GM10266 (cell line): ENCODE data around the gene CELA2A.
"Not testable (repeated sequence)": the region's sequence is repeated elsewhere in the genome, so short reads cannot be mapped to it uniquely, and the experiment has no call there.

Experiments used
- DNase-seq: peaks from one replicate; pipeline ENCODE4 v3.0.0; 2012; ENCODE audit errors: extremely low spot score
- CTCF ChIP-seq: IDR thresholded peaks from 2 replicates; pipeline ENCODE4 v1.5.1; 2012; ENCODE audit warnings: mild to moderate bottlenecking, low read depth; ENCODE audit not compliant: control insufficient read depth, insufficient read depth; ENCODE audit errors: missing control alignments

The CELA2A gene

GRCh38 chr1:15509586-15509985 lies 53.1 kb downstream of the CELA2A start:
- no peak for DNase-seq
- no peak for TF ChIP-seq CTCF

DNA sequence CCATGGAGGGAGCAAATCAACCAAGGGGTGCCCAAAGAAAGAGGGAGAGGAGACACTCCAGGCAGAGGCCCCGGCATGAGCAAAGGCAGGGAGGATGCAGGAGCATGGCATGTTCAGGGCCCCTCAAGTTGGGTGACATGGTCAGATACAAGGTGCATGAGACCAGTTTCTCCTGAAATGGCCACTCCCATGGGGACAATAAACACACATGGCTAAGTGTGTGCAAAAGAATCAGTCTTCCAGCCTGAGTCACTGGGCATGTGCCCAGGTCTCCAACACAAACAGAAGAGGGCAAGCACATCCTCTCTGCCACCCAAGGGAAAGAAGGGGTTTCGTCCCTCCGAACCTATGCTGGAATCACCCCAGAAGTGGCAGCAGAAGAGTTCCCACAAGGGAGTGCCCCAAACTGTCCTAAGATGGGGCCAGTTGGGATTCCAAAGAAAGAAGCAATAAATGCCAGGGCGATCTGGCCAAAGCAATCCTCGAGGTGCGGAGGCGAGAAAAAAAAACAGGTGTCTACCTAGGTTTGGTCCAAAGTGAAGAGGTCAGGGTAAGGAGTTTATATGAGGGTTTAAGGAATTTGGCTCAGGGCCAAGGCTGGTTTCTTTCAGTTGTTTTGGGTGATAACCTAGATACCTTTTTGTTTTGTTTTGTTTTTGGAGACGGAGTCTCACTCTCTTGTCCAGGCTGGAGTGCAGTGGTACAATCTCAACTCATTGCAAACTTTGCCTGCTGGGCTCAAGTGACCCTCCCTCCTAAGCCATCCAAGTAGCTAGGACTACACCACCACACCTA lies 54.3 kb downstream of the CELA2A start:
- DNase-seq = no peak
- TF ChIP-seq CTCF = no peak

DNA sequence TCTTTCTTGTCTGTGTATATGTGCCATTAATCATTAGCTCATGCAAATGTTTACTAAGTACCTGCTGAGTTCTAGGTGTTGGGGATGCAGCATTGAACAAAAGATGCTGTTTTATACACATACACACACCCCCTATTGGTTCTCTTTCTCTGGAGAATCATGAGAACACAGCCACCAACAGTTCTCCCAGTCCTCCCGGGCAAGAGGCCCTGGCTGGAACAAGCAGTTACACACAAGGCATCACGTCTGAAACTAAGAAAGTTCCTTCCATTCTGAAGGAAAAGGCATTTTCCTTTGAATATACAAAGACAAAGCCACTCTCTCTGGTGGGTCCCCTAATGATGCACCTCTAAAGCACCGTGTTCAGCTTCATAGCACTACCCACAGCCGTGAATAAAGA lies 56.7 kb downstream of the CELA2A start:
- no peak for DNase-seq
- TF ChIP-seq CTCF = no peak

DNA sequence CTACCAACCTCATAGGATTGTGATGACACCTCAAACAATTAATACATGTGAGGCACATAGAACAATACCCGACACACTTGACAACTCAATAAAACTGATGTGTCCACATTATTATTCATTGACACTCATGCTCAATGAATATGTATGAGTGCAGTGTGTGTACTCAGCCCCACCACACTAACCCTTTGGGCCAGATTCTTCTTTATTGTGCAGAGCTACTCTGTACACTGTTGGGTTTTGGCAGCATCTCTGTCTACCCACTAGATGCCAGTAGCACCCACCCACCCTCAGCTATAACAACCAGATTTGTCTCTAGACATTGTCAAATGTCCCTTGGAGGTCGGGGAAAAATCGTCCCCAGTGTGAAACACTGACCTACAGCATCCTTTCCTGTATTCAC lies 57.4 kb downstream of the CELA2A start:
- TF ChIP-seq CTCF = no peak

DNA sequence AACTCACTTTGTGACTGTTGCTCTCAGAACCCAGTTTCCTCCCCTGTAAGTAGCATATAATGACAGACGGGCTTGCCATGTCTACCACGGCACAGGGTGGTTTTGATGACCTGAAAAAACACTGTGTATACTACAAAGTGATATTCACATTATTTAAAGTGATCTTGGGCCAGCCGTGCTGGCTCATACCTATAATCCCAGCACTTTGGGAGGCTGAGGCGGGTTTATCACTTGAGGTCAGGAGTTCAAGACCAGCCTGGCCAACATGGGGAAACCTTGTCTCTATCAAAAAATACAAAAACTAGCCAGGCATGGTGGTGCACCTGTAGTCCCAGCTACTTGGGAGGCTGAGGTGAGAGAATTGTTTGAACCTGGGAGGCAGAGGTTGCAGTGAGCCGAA lies 58.0 kb downstream of the CELA2A start:
- not testable (repeated sequence) for DNase-seq

More for the DNA sequence above, 57.4 kb downstream of the CELA2A start:
- DNase-seq = no peak

DNA sequence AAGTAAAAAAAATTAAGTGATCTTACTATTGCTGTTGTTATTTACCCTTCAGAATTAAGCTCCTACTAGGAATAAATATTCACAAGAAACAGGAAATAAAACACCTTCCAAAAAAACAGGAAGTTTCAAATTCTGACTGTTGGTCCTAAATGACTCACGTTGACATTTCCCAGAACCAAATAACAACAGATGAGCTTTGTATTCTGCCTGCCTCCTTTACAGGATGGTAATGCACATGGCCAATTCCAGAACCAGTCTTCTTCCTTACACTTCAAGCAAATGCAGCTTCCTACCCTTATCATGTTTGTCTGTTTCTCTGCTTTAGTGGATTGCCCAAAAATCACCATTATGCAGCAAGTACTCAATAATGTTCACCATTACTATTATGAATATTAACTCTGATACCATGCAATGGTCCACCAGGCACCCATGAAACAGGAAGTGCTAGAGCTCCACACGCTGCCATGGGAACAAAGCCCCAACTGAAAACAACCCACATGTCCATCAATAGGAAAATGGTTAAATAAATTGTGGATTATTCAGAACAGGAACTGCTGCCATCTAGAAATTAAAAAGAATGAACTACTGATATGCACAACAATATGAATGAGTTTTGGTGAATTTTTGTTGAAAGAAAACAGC lies 58.6 kb downstream of the CELA2A start:
- TF ChIP-seq CTCF = no peak
- no peak for DNase-seq

GRCh38 chr1:15519625-15520024 lies 63.1 kb downstream of the CELA2A start:
- TF ChIP-seq CTCF = no peak
- DNase-seq = no peak

GRCh38 chr1:15521206-15521906 lies 64.8 kb downstream of the CELA2A start:
- DNase-seq = not testable (repeated sequence)
